Activated CD8-positive, alpha-beta memory T cell treated with anti-CD3 and anti-CD28 coated beads for 4 hours (primary cell): ENCODE results near the gene FDX1.

Source experiments
- DNase-seq, 2 donors: peaks; one replicate each; pipeline ENCODE4 v3.0.0-alpha.2; 2020; ENCODE audit warnings: low read depth in 2 of 2

The FDX1 gene

DNA sequence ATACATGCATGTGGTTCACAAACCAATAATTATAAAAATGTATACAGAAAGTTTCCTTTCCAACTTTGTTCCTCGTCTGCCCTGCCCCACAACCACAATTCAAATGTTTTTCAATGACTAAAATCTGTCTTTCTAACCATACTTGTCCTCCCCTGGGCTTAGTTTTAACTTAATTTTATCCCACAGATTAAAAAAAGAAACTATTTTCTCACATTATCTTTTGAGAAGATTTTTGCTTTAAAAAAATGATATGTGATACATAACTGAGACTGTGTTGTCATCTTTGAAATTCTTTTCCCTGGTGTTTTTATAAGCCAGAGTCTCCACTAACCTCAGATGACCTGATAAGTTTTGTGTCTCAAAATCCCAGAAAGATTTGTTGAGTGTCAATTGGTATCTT is 79.0 kb downstream of the FDX1 start:
- no peak for DNase-seq

DNA sequence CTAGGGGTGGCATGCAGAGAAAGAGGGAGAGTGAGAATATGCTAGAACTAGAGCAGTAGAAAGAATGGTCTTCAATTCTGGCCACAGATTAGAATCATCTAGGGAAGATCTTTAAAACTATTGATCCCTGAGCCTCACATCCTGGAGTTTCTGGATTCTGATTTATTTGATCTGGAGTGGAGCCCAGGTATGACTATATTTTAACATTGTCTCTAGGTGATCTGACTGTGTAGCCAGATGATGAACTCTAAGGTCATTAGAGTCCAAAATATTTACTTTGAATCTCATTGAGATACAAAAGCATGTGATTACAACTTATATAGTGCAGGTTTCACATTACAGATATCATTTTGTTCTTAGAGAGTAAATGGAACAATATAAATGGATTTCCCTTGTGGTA is 79.7 kb downstream of the FDX1 start:
- no peak for DNase-seq

DNA sequence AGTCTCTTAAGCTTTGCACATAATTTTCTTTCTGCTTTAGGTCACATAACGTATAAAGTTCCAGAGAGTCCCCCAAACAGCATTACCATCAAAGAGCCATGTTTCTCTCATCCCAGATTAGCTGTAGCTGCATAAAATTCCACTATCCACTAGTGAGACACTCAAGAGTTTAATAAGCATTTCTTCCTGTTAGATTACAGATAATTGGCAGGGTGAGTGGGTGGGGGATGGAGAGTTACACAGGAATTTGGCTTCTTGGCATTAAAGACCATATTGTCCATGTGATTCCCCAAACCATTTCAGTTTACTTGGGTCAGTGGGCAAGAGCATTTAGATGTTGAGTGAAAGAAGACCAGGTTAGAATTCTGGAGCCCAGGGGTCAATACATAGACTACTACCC is 82.3 kb downstream of the FDX1 start:
- no peak for DNase-seq

DNA sequence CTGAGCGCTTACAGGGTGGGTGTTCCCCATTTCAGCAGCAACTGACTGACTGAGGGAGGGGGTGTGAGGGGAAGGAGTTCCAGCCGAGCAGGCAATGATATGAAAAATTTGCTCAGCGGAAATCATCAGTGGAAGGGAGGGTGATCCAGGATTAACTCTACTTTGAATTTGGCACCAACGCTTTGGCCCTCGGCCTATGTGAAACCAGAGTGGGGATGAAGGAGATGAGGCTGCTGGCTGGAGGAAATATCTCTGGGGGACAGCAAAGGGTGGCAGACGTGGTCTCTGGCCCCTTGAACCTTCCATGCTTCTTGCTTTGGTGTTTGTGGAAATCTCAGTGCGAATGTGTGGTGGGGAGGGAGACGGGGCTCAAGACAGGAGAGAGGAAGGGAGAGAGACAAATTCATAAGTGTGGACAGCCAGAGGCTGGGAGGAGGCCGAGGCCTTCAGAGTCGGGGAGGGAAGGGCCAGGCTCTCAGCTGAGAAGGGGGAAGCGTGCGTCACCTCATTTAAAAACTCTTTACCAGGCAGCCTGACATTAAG is 83.6 kb downstream of the FDX1 start:
- no peak for DNase-seq

DNA sequence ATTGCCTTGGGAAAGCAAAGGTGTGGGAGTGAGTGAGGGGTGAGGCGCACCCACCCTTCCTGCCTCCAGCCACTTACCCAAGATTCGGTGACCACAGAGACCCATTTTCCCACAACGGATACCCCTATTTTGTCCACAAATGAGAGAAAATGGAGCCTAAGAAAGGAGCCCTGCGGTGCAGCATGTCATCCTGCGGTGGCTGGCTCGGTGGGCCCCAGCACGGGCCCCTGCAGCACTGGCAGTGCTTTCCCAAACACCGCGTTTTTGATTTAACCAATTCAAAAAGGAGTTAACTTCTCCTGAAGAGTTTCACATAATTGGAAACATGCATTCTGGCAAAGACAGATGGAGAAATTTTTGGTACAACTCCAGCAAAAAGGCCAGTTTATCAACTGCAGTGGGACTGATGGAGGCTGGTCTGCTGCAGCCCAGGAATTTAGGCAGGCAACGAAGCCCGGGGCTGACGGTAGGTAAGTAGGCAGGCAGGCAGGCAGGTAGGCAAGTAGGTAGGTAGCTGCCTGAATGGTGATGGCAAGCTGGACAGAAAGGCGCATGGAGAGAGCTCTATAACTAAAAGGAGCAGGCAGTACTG is 84.2 kb downstream of the FDX1 start:
- DNase-seq = no peak
